ENCODE results near the gene SYT1. TPM values are rescaled to one million over a fixed set of nuclear protein-coding genes. Genes with fewer than 3 reads are reported as not detected.

SYT1 gene
- total RNA-seq, 3 donors from 2014 or later (not counting 1 experiment from before 2014, with no cell fraction given), result not detected

DNA sequence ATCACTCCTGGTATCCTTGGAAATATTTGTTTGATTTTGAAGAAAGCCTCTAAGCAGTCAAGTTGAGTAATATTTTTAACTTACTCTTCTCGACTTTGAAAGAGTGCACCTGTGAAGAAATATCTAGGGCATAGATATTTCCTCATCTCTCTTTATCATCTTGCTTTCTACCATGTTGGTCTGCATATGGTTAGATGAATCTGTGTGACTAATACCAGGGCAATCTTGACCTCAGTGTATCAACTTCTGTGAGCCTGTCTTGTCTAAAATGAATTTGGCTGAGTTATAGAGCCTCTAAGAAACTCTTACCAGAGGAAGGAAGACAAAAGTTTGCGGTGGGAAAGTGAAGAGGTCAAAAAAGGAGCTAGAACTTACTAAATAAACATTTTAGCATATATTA lies 68.4 kb downstream of the SYT1 start:
- H3K27ac ChIP-seq (ENCODE audit: low read length), result no peak overlapping the region
- no peaks in the 10 kb centered on the region for H3K27me3 ChIP-seq (ENCODE audit: control insufficient read depth, insufficient read depth, low read length)
- Mint-ChIP-seq H3K27me3 (ENCODE audit: low read depth in 2 of 2) (no peaks in the 10 kb centered on the region), H3K4me1 (no peaks in the 10 kb centered on the region), H3K4me3 (no peak overlapping the region), H3K27ac (no peak overlapping the region), H3K36me3 (no peaks in the 10 kb centered on the region), H3K9me3 (peaks cover 5 to 14% of the 10 kb centered on the region in 2 donors)
- no peaks in the 10 kb centered on the region for H3K36me3 ChIP-seq (ENCODE audit: control insufficient read depth, insufficient read depth, low read length)
- intact Hi-C loops (cut with micrococcal nuclease), result no loop called here
- TF ChIP-seq, protein P1, sequence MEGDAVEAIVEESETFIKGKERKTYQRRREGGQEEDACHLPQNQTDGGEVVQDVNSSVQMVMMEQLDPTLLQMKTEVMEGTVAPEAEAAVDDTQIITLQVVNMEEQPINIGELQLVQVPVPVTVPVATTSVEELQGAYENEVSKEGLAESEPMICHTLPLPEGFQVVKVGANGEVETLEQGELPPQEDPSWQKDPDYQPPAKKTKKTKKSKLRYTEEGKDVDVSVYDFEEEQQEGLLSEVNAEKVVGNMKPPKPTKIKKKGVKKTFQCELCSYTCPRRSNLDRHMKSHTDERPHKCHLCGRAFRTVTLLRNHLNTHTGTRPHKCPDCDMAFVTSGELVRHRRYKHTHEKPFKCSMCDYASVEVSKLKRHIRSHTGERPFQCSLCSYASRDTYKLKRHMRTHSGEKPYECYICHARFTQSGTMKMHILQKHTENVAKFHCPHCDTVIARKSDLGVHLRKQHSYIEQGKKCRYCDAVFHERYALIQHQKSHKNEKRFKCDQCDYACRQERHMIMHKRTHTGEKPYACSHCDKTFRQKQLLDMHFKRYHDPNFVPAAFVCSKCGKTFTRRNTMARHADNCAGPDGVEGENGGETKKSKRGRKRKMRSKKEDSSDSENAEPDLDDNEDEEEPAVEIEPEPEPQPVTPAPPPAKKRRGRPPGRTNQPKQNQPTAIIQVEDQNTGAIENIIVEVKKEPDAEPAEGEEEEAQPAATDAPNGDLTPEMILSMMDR (IDR thresholded peaks at IDR 0.05), result no peak
- DNase-seq (no peak), ATAC-seq (no peak)
- no peaks in the 10 kb centered on the region for H3K4me1 ChIP-seq (ENCODE audit: control insufficient read depth, insufficient read depth, low read length)
- WGBS (ENCODE audit: insufficient coverage), result no CpG with 5 or more reads among the region's 2 CpGs
- H3K4me3 ChIP-seq (ENCODE audit: low read length), result no peak overlapping the region
- no peaks in the 10 kb centered on the region for H3K9me3 ChIP-seq (ENCODE audit: control insufficient read depth, insufficient read depth, low read length)

DNA sequence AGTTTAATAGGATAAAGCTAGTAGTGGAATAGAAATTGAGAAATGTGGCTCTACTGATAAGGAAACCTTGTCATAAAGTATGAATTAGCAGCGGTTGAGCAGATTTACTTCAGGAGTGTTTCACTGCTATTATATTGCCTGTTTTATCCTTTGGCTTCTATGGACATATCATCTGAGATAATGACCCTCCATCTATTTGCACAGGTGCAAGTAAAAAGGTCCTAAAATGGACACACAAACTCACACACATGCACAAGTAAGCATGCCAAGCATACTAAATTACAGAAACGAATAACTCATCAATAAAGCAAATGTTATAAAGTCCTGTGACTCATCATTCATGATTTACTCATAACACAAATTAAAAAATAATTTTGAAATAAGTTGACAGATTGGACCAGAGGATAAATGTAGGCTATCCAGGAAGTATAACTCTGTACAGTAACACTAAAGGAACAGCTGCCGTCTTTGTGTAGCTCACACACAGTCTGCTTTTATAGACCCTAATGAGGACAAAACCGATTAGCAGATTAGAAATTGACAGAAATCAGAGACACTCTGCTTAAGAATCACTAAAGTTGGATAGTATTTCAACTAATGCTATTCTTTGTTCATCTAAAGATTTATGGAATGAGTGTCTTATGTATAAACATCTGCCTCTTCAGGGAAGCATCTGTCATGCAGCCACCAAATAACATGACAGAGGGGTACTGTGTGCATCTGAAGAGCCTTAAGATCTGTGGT lies 73.9 kb downstream of the SYT1 start:
- DNase-seq (no peak), ATAC-seq (no peak)
- H3K4me3 Mint-ChIP-seq, result no peak overlapping the region

DNA sequence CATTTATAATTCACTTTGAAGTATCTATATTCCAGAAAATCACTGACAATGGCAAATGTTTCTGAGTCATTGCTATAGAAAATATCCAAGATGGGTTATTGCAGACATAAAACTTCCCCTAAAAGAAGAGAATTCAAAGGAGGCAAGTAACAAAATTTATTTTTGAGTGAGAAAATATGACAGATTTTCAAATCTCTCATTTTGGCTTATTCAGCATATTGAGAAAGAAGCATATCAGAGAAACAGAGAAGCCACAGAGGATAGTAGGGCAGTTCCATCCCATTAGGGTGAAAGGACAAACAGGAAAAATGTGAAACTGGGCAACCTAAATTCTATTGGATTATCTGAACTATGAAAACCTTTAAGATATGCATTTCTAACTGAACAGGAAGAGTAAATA lies 85.0 kb downstream of the SYT1 start:
- H3K36me3 ChIP-seq (ENCODE audit: control insufficient read depth, insufficient read depth, low read length), result no peaks in the 10 kb centered on the region
- peaks cover 3 to 5% of the 10 kb centered on the region in 2 donors for H3K9me3 Mint-ChIP-seq
- no peak overlapping the region for H3K27ac Mint-ChIP-seq
- no peaks in the 10 kb centered on the region for H3K4me1 Mint-ChIP-seq
- no peaks in the 10 kb centered on the region for H3K27me3 ChIP-seq (ENCODE audit: control insufficient read depth, insufficient read depth, low read length)
- no peak overlapping the region for H3K27ac ChIP-seq (ENCODE audit: low read length)
- H3K4me3 ChIP-seq (ENCODE audit: low read length), result no peak overlapping the region
- TF ChIP-seq, protein P1 (IDR thresholded peaks at IDR 0.05), result no peak
- ATAC-seq (no peak), DNase-seq (no peak)
- H3K4me3 Mint-ChIP-seq, result no peak overlapping the region
- no peaks in the 10 kb centered on the region for H3K9me3 ChIP-seq (ENCODE audit: control insufficient read depth, insufficient read depth, low read length)
- no peaks in the 10 kb centered on the region for H3K4me1 ChIP-seq (ENCODE audit: control insufficient read depth, insufficient read depth, low read length)
- no peaks in the 10 kb centered on the region for H3K27me3 Mint-ChIP-seq (ENCODE audit: low read depth in 2 of 2)
- H3K36me3 Mint-ChIP-seq, result no peaks in the 10 kb centered on the region
- intact Hi-C loops (cut with micrococcal nuclease), result no loop called here

More for the DNA sequence above, 73.9 kb downstream of the SYT1 start:
- Mint-ChIP-seq H3K9me3 (peaks cover 7 to 17% of the 10 kb centered on the region in 2 donors), H3K27ac (no peak overlapping the region), H3K27me3 (ENCODE audit: low read depth in 2 of 2) (no peaks in the 10 kb centered on the region), H3K4me1 (no peaks in the 10 kb centered on the region), H3K36me3 (no peaks in the 10 kb centered on the region)
- Histone ChIP-seq H3K4me3 (ENCODE audit: low read length) (no peak overlapping the region), H3K27me3 (ENCODE audit: control insufficient read depth, insufficient read depth, low read length) (no peaks in the 10 kb centered on the region), H3K27ac (ENCODE audit: low read length) (no peak overlapping the region), H3K9me3 (ENCODE audit: control insufficient read depth, insufficient read depth, low read length) (peaks cover 3% of the 10 kb centered on the region), H3K4me1 (ENCODE audit: control insufficient read depth, insufficient read depth, low read length) (no peaks in the 10 kb centered on the region), H3K36me3 (ENCODE audit: control insufficient read depth, insufficient read depth, low read length) (no peaks in the 10 kb centered on the region)
- intact Hi-C loops (cut with micrococcal nuclease), result no loop called here
- 93% methylated on average over 3 of the region's 4 CpGs for WGBS (ENCODE audit: insufficient coverage)
- TF ChIP-seq, protein P1 (IDR thresholded peaks at IDR 0.05), result no peak

Measured in natural killer cell (primary cell).